GM18511 (cell line): ENCODE measurements around the gene CFAP54.
"Not testable (repeated sequence)": the region's sequence is repeated elsewhere in the genome, so short reads cannot be mapped to it uniquely, and the experiment has no call there.

Experiments used
- ATAC-seq: cut with Tn5 transposase; IDR thresholded peaks from one replicate; pipeline ENCODE4 v1.9.1; 2021; ENCODE audit warnings: mild to moderate bottlenecking, moderate library complexity; ENCODE audit not compliant: unreplicated experiment

Gene CFAP54

GRCh38 chr12:96510306-96510764 is 21.0 kb downstream of the CFAP54 start:
- no peak for ATAC-seq

- ATAC-seq: no peak
These were observed 23.8 kb downstream of the CFAP54 start for GRCh38 chr12:96513166-96513565.

GRCh38 chr12:96513681-96514080 is 24.3 kb downstream of the CFAP54 start:
- ATAC-seq: no peak

- peak; percentile 79 for ATAC-seq
These were observed 25.0 kb downstream of the CFAP54 start for GRCh38 chr12:96514328-96514727.

- ATAC-seq: peak; percentile 75
These were observed 27.4 kb downstream of the CFAP54 start for GRCh38 chr12:96516472-96517430.

GRCh38 chr12:96520767-96521166 is 31.4 kb downstream of the CFAP54 start:
- no peak for ATAC-seq

GRCh38 chr12:96521895-96522682 is 32.7 kb downstream of the CFAP54 start:
- ATAC-seq: no peak

GRCh38 chr12:96522690-96523089 is 33.3 kb downstream of the CFAP54 start:
- ATAC-seq: no peak

- ATAC-seq: no peak
These were observed 36.7 kb downstream of the CFAP54 start for GRCh38 chr12:96526110-96526509.

- no peak for ATAC-seq
These were observed 40.5 kb downstream of the CFAP54 start for GRCh38 chr12:96529912-96530311.

GRCh38 chr12:96534339-96534738 is 45.0 kb downstream of the CFAP54 start:
- no peak for ATAC-seq

- ATAC-seq: no peak
These were observed 59.0 kb downstream of the CFAP54 start for GRCh38 chr12:96548384-96548783.

GRCh38 chr12:96549341-96549740 is 60.0 kb downstream of the CFAP54 start:
- no peak for ATAC-seq

GRCh38 chr12:96570579-96570978 is 81.2 kb downstream of the CFAP54 start:
- ATAC-seq: peak; percentile 29

- peak; percentile 90 for ATAC-seq
These were observed 81.9 kb downstream of the CFAP54 start for GRCh38 chr12:96571101-96571862.

GRCh38 chr12:96578526-96579125 is 89.2 kb downstream of the CFAP54 start:
- peak; percentile 95 for ATAC-seq

GRCh38 chr12:96585977-96586376 is 96.6 kb downstream of the CFAP54 start:
- ATAC-seq: no peak

GRCh38 chr12:96587691-96588090 is 98.3 kb downstream of the CFAP54 start:
- ATAC-seq: no peak

- ATAC-seq: no peak
These were observed 101.6 kb downstream of the CFAP54 start for GRCh38 chr12:96590970-96591369.

GRCh38 chr12:96604374-96604773 is 115.0 kb downstream of the CFAP54 start:
- not testable (repeated sequence) for ATAC-seq
